ENCODE data around the gene DPP6.

GRCh38 chr7:154910977-154911376, 858.8 kb downstream of the DPP6 start:
- no peak for TF ChIP-seq CTCF (IDR thresholded peaks at IDR 0.05; ENCODE audit: low read depth, low read length)
- no peak for TF ChIP-seq POLR2A (IDR thresholded peaks at IDR 0.05; ENCODE audit: extremely low read depth, insufficient read length)
- TF ChIP-seq MAX (IDR thresholded peaks at IDR 0.05; ENCODE audit: low read depth, low read length): no peak
- TF ChIP-seq MYC (IDR thresholded peaks at IDR 0.05; ENCODE audit: low read depth, low read length): no peak
